ENCODE data around the gene AMPD3. TPM values are rescaled to one million over a fixed set of nuclear protein-coding genes. Genes with fewer than 3 reads are reported as not detected.

Gene AMPD3
- total RNA-seq, 2 experiments from 2014 or later: 31.1 to 34.2 TPM

- CTCF ChIA-PET: interaction anchor here (1.1 kb wide), 2 partner anchors 26 to 39 kb away, joined by 3 read pairs; no protein-coding TSS in a partner anchor
- TF ChIP-seq CTCF (IDR thresholded peaks at IDR 0.05): no peak
- no peaks in the 10 kb centered on the region for H3K27me3 Mint-ChIP-seq
- POLR2A ChIA-PET: no interaction called here
- H3K4me3 Mint-ChIP-seq: no peak overlapping the region
- intact Hi-C loops (cut with micrococcal nuclease): no loop called here
- H3K27ac Mint-ChIP-seq: peak overlapping the region; percentile 73
- no peaks in the 10 kb centered on the region for H3K9me3 Mint-ChIP-seq
- ATAC-seq (peak; percentile 61), DNase-seq (peak; percentile 32)
- H3K36me3 Mint-ChIP-seq (ENCODE audit: low read depth): peaks cover 29% of the 10 kb centered on the region
- H3K4me1 Mint-ChIP-seq (ENCODE audit: low read depth): peaks cover 24% of the 10 kb centered on the region
These were observed 35.0 kb downstream of the AMPD3 start for GRCh38 chr11:10490032-10490397.

- Mint-ChIP-seq H3K4me3 (no peak overlapping the region), H3K4me1 (ENCODE audit: low read depth) (peaks cover 24% of the 10 kb centered on the region), H3K9me3 (no peaks in the 10 kb centered on the region), H3K36me3 (ENCODE audit: low read depth) (peaks cover 29% of the 10 kb centered on the region), H3K27ac (peak overlapping the region; percentile 73), H3K27me3 (no peaks in the 10 kb centered on the region)
- ChIA-PET CTCF (interaction anchor here (1.1 to 1.3 kb wide), 4 partner anchors 26 to 77 kb away, joined by 3 to 4 read pairs (median 4); partner anchors contain the start of gene RNF141), POLR2A (no interaction called here)
- intact Hi-C loops (cut with micrococcal nuclease): no loop called here
- no peak for DNase-seq
- ATAC-seq: no peak
- no peak for TF ChIP-seq CTCF (IDR thresholded peaks at IDR 0.05)
These were observed 35.6 kb downstream of the AMPD3 start for GRCh38 chr11:10490398-10491241.

GRCh38 chr11:10492084-10492483 lies 37.0 kb downstream of the AMPD3 start:
- Mint-ChIP-seq H3K4me1 (ENCODE audit: low read depth) (peaks cover 24% of the 10 kb centered on the region), H3K36me3 (ENCODE audit: low read depth) (peaks cover 35% of the 10 kb centered on the region), H3K27ac (no peak overlapping the region), H3K27me3 (no peaks in the 10 kb centered on the region), H3K9me3 (no peaks in the 10 kb centered on the region), H3K4me3 (no peak overlapping the region)
- ChIA-PET POLR2A (no interaction called here), CTCF (interaction anchor here (1.3 kb wide), 1 partner anchor 49 kb away, joined by 4 read pairs; the partner anchor contains the start of gene RNF141)
- no peak for DNase-seq
- no peak for ATAC-seq
- TF ChIP-seq CTCF (IDR thresholded peaks at IDR 0.05): no peak
- intact Hi-C loops (cut with micrococcal nuclease): no loop called here

- no peak for TF ChIP-seq CTCF (IDR thresholded peaks at IDR 0.05)
- no peaks in the 10 kb centered on the region for H3K9me3 Mint-ChIP-seq
- no peak overlapping the region for H3K4me3 Mint-ChIP-seq
- intact Hi-C loops (cut with micrococcal nuclease): no loop called here
- H3K4me1 Mint-ChIP-seq (ENCODE audit: low read depth): peaks cover 21% of the 10 kb centered on the region
- H3K27me3 Mint-ChIP-seq: no peaks in the 10 kb centered on the region
- ATAC-seq (no peak), DNase-seq (no peak)
- ChIA-PET POLR2A (no interaction called here), CTCF (no interaction called here)
- no peak overlapping the region for H3K27ac Mint-ChIP-seq
- peaks cover 35% of the 10 kb centered on the region for H3K36me3 Mint-ChIP-seq (ENCODE audit: low read depth)
These were observed 38.1 kb downstream of the AMPD3 start for GRCh38 chr11:10493041-10493663.
